EL (cell line): ENCODE data around the gene CYTH2.

Experiments
- DNase-seq: peaks from one replicate; pipeline ENCODE4 v3.0.0-alpha.2; 2016

CYTH2 gene

GRCh38 chr19:48496959-48497727 lies 28.0 kb downstream of the CYTH2 start:
- no peak for DNase-seq

GRCh38 chr19:48497728-48498594 lies 28.8 kb downstream of the CYTH2 start:
- no peak for DNase-seq

GRCh38 chr19:48498595-48499311 lies 29.6 kb downstream of the CYTH2 start:
- no peak for DNase-seq

GRCh38 chr19:48499316-48500090 lies 30.3 kb downstream of the CYTH2 start:
- no peak for DNase-seq

GRCh38 chr19:48500830-48501493 lies 31.8 kb downstream of the CYTH2 start:
- DNase-seq, result no peak

- peak; percentile 54 for DNase-seq
Measured at GRCh38 chr19:48501494-48502349, 32.6 kb downstream of the CYTH2 start.

GRCh38 chr19:48502350-48503018 lies 33.3 kb downstream of the CYTH2 start:
- DNase-seq, result no peak

GRCh38 chr19:48506138-48506733 lies 37.1 kb downstream of the CYTH2 start:
- DNase-seq, result peak; percentile 65

GRCh38 chr19:48507911-48508439 lies 38.8 kb downstream of the CYTH2 start:
- DNase-seq, result no peak

GRCh38 chr19:48508729-48509411 lies 39.7 kb downstream of the CYTH2 start:
- no peak for DNase-seq

- DNase-seq, result no peak
Measured at GRCh38 chr19:48509467-48510194, 40.5 kb downstream of the CYTH2 start.

GRCh38 chr19:48510421-48511268 lies 41.5 kb downstream of the CYTH2 start:
- DNase-seq, result peak; percentile 57

GRCh38 chr19:48511321-48511731 lies 42.2 kb downstream of the CYTH2 start:
- DNase-seq, result no peak

GRCh38 chr19:48511800-48512503 lies 42.8 kb downstream of the CYTH2 start, which contains the start of gene LMTK3:
Gene LMTK3, minus strand, starts transcription at chr19:48511835. Its CDS starts 259 bp downstream, at chr19:48511576.
- peak; percentile 60 for DNase-seq

- DNase-seq, result no peak
Measured at GRCh38 chr19:48512504-48513288, 43.5 kb downstream of the CYTH2 start.
